Measurements from ENCODE around the gene PLSCR2. TPM values are rescaled to one million over a fixed set of nuclear protein-coding genes. Genes with fewer than 3 reads are reported as not detected.
A peak's percentile ranks its signal among the peaks of the same experiment; 100 is the strongest.
"Not testable (repeated sequence)": the region's sequence is repeated elsewhere in the genome, so short reads cannot be mapped to it uniquely, and the experiment has no call there.

Gene PLSCR2
- total RNA-seq, 1 experiment from 2014 or later = not detected

GRCh38 chr3:146496251-146496650, 26.9 kb upstream of the PLSCR2 start:
- in situ Hi-C loops (cut with HindIII; ENCODE audit: low pct_unique_long_range_greater_than_20kb, low sequenced_read_pairs) = no loop called here
- no peak for DNase-seq (ENCODE audit: low read depth)

- DNase-seq (ENCODE audit: low read depth) = no peak
- in situ Hi-C loops (cut with HindIII; ENCODE audit: low pct_unique_long_range_greater_than_20kb, low sequenced_read_pairs) = no loop called here
Measured at GRCh38 chr3:146493761-146494160, 24.4 kb upstream of the PLSCR2 start.

GRCh38 chr3:146493221-146493620, 23.9 kb upstream of the PLSCR2 start:
- DNase-seq (ENCODE audit: low read depth) = no peak
- in situ Hi-C loops (cut with HindIII; ENCODE audit: low pct_unique_long_range_greater_than_20kb, low sequenced_read_pairs) = no loop called here

- in situ Hi-C loops (cut with HindIII; ENCODE audit: low pct_unique_long_range_greater_than_20kb, low sequenced_read_pairs) = no loop called here
- no peak for DNase-seq (ENCODE audit: low read depth)
Measured at GRCh38 chr3:146491303-146491702, 21.9 kb upstream of the PLSCR2 start.

- DNase-seq (ENCODE audit: low read depth) = no peak
- in situ Hi-C loops (cut with HindIII; ENCODE audit: low pct_unique_long_range_greater_than_20kb, low sequenced_read_pairs) = no loop called here
Measured at GRCh38 chr3:146485297-146485696, 15.9 kb upstream of the PLSCR2 start.

- in situ Hi-C loops (cut with HindIII; ENCODE audit: low pct_unique_long_range_greater_than_20kb, low sequenced_read_pairs) = no loop called here
- DNase-seq (ENCODE audit: low read depth) = no peak
Measured at GRCh38 chr3:146476094-146476740, 6.9 kb upstream of the PLSCR2 start.

GRCh38 chr3:146474976-146475375, 5.6 kb upstream of the PLSCR2 start:
- DNase-seq (ENCODE audit: low read depth); in situ Hi-C loops (cut with HindIII; ENCODE audit: low pct_unique_long_range_greater_than_20kb, low sequenced_read_pairs): not testable (repeated sequence)

GRCh38 chr3:146473726-146474125, 4.4 kb upstream of the PLSCR2 start:
- no peak for DNase-seq (ENCODE audit: low read depth)
- in situ Hi-C loops (cut with HindIII; ENCODE audit: low pct_unique_long_range_greater_than_20kb, low sequenced_read_pairs) = no loop called here

GRCh38 chr3:146472611-146473010, 3.2 kb upstream of the PLSCR2 start:
- in situ Hi-C loops (cut with HindIII; ENCODE audit: low pct_unique_long_range_greater_than_20kb, low sequenced_read_pairs) = no loop called here
- DNase-seq (ENCODE audit: low read depth) = no peak

- no peak for DNase-seq (ENCODE audit: low read depth)
- in situ Hi-C loops (cut with HindIII; ENCODE audit: low pct_unique_long_range_greater_than_20kb, low sequenced_read_pairs) = no loop called here
Measured at GRCh38 chr3:146471012-146471411, 1.7 kb upstream of the PLSCR2 start.

- in situ Hi-C loops (cut with HindIII; ENCODE audit: low pct_unique_long_range_greater_than_20kb, low sequenced_read_pairs) = no loop called here
- DNase-seq (ENCODE audit: low read depth) = peak; percentile 6
Measured at GRCh38 chr3:146470425-146470990, 1.1 kb upstream of the PLSCR2 start.

GRCh38 chr3:146468671-146469149, 651 bp downstream of the PLSCR2 start:
- in situ Hi-C loops (cut with HindIII; ENCODE audit: low pct_unique_long_range_greater_than_20kb, low sequenced_read_pairs) = no loop called here
- peak; percentile 6 for DNase-seq (ENCODE audit: low read depth)

- in situ Hi-C loops (cut with HindIII; ENCODE audit: low pct_unique_long_range_greater_than_20kb, low sequenced_read_pairs) = no loop called here
- DNase-seq (ENCODE audit: low read depth) = peak; percentile 23
Measured at GRCh38 chr3:146468234-146468633, 1.1 kb downstream of the PLSCR2 start.

- in situ Hi-C loops (cut with HindIII; ENCODE audit: low pct_unique_long_range_greater_than_20kb, low sequenced_read_pairs) = no loop called here
- DNase-seq (ENCODE audit: low read depth) = no peak
Measured at GRCh38 chr3:146466604-146467003, 2.8 kb downstream of the PLSCR2 start.

- no peak for DNase-seq (ENCODE audit: low read depth)
Measured at GRCh38 chr3:146465693-146466465, 3.5 kb downstream of the PLSCR2 start.

GRCh38 chr3:146464783-146465182, 4.6 kb downstream of the PLSCR2 start:
- DNase-seq (ENCODE audit: low read depth) = no peak
- in situ Hi-C loops (cut with HindIII; ENCODE audit: low pct_unique_long_range_greater_than_20kb, low sequenced_read_pairs) = no loop called here

More at GRCh38 chr3:146465693-146466465, 3.5 kb downstream of the PLSCR2 start:
- in situ Hi-C loops (cut with HindIII; ENCODE audit: low pct_unique_long_range_greater_than_20kb, low sequenced_read_pairs) = no loop called here

GRCh38 chr3:146464005-146464595, 5.3 kb downstream of the PLSCR2 start:
- in situ Hi-C loops (cut with HindIII; ENCODE audit: low pct_unique_long_range_greater_than_20kb, low sequenced_read_pairs) = no loop called here
- DNase-seq (ENCODE audit: low read depth) = no peak

GRCh38 chr3:146454796-146455195, 14.6 kb downstream of the PLSCR2 start:
- in situ Hi-C loops (cut with HindIII; ENCODE audit: low pct_unique_long_range_greater_than_20kb, low sequenced_read_pairs) = no loop called here
- no peak for DNase-seq (ENCODE audit: low read depth)

- in situ Hi-C loops (cut with HindIII; ENCODE audit: low pct_unique_long_range_greater_than_20kb, low sequenced_read_pairs) = no loop called here
- DNase-seq (ENCODE audit: low read depth) = no peak
Measured at GRCh38 chr3:146449613-146450012, 19.7 kb downstream of the PLSCR2 start.
